HCT116 (cell line): ENCODE data around the gene PRICKLE3. TPM values are rescaled to one million over a fixed set of nuclear protein-coding genes. Genes with fewer than 3 reads are reported as not detected.

Source experiments
- ATAC-seq: fragments of 200-7000 bp; cut with Tn5 transposase; 2 replicates; pipeline ENCODE4 v1.9.1; 2020; ENCODE audit warnings: mild to moderate bottlenecking, moderate library complexity
- BruUV-seq: library from RNA; stranded (reverse); fragments of 400-500 nt; replicated peaks from 2 replicates; lab custom pipeline; 2021; lab: Mats Ljungman, UMichigan
- CTCF ChIA-PET: fragments of 300-600 bp; sonication (Branson Sonifier 250); formaldehyde crosslinking; loops from one replicate; lab custom pipeline; 2021; ENCODE audit warnings: antibody characterized with exemption; lab: Charles Lee
- POLR2A ChIA-PET: fragments of 300-600, 350-600 bp; sonication (Branson Sonifier 250); formaldehyde crosslinking; loops from one replicate; lab custom pipeline; 2021; ENCODE audit warnings: antibody characterized with exemption; lab: Charles Lee
- RAD21 ChIA-PET, 2 experiments: fragments of 300-600 bp; sonication (Branson Sonifier 250); formaldehyde crosslinking; loops; one replicate each; lab custom pipeline; 2023; ENCODE audit warnings: low total read pairs in 2 of 2; ENCODE audit not compliant: uncharacterized antibody in 2 of 2, unreplicated experiment in 2 of 2, low non-redundant PET in 1 of 2; lab: Charles Lee
- DNase-seq: peaks from one replicate; pipeline ENCODE4 v3.0.0-alpha.2; 2010; ENCODE audit warnings: low read depth, low spot score
- H2AFZ ChIP-seq: fragments of 200-600 bp; shearing (Covaris generic), sonication (generic); 2 replicates; pipeline ENCODE4 v1.6.1; 2017; ENCODE audit warnings: low read depth, mixed run types, mixed read lengths, antibody characterized with exemption, low read length; ENCODE audit not compliant: poor library complexity, severe bottlenecking
- H3K27ac ChIP-seq: 2 replicates; pipeline ENCODE4 v1.5.1; 2012; ENCODE audit warnings: low read depth, low read length
- H3K27me3 ChIP-seq: fragments of 200-600 bp; sonication (generic); 2 replicates; pipeline ENCODE4 v1.6.1; 2016; ENCODE audit warnings: mixed run types, low read length, mixed read lengths; ENCODE audit not compliant: insufficient read depth
- H3K36me3 ChIP-seq, 2 experiments: fragments of 200-500 bp in 1 of 2; fragments of 200-600 bp in 1 of 2; sonication (Bioruptor generic) in 1 of 2; sonication (generic) in 1 of 2; 2 replicates each; pipeline versions ENCODE4 v1.5.1 to v1.6.1; 2014 to 2016; ENCODE audit warnings: low read length in 2 of 2, inconsistent platforms in 1 of 2, mixed read lengths in 1 of 2, mixed run types in 1 of 2; ENCODE audit not compliant: insufficient read depth in 2 of 2, control insufficient read depth in 1 of 2
- H3K4me1 ChIP-seq, 2 experiments: fragments of 200-600 bp in 1 of 2; sonication (generic) in 1 of 2; 2 replicates each; pipeline versions ENCODE4 v1.5.1 to v1.6.1; 2012 to 2017; ENCODE audit warnings: low read length in 2 of 2, inconsistent platforms in 1 of 2, mild to moderate bottlenecking in 1 of 2, mixed read lengths in 1 of 2, mixed run types in 1 of 2, moderate library complexity in 1 of 2; ENCODE audit not compliant: insufficient read depth in 2 of 2, control insufficient read depth in 1 of 2
- H3K4me2 ChIP-seq: fragments of 200-600 bp; sonication (generic); 2 replicates; pipeline ENCODE4 v1.6.1; 2017; ENCODE audit warnings: mixed run types, low read length, mixed read lengths
- H3K4me3 ChIP-seq, 2 experiments: fragments of 200-600 bp in 1 of 2; sonication (generic) in 1 of 2; replicated peaks in 1 of 2; 2 replicates each; pipeline ENCODE4 v1.5.1; 2011 to 2016; ENCODE audit warnings: low read length in 2 of 2, control low read depth in 1 of 2, low read depth in 1 of 2, mild to moderate bottlenecking in 1 of 2, mixed read lengths in 1 of 2, mixed run types in 1 of 2
- H3K79me2 ChIP-seq: fragments of 200-600 bp; sonication (generic); 2 replicates; pipeline ENCODE4 v1.6.1; 2017; ENCODE audit warnings: mild to moderate bottlenecking, mixed run types, low read length, moderate library complexity, mixed read lengths; ENCODE audit not compliant: insufficient read depth
- H3K9ac ChIP-seq: fragments of 200-600 bp; sonication (generic); 2 replicates; pipeline ENCODE4 v1.6.1; 2016; ENCODE audit warnings: low read length, mixed read lengths
- H3K9me2 ChIP-seq: fragments of 200-600 bp; sonication (generic), shearing (Covaris generic); 2 replicates; pipeline ENCODE4 v1.6.1; 2017; ENCODE audit warnings: mixed run types, mild to moderate bottlenecking, moderate library complexity; ENCODE audit not compliant: insufficient read depth
- H3K9me3 ChIP-seq, 2 experiments: fragments of 200-500 bp in 1 of 2; fragments of 200-600 bp in 1 of 2; sonication (Bioruptor generic) in 1 of 2; sonication (generic) in 1 of 2; 2 replicates each; pipeline ENCODE4 v1.6.1; 2014 to 2017; ENCODE audit warnings: low read length in 2 of 2, mixed read lengths in 2 of 2, inconsistent platforms in 1 of 2, low read depth in 1 of 2, mild to moderate bottlenecking in 1 of 2, mixed run types in 1 of 2, moderate library complexity in 1 of 2; ENCODE audit not compliant: control insufficient read depth in 1 of 2, insufficient read depth in 1 of 2
- H4K20me1 ChIP-seq: fragments of 200-600 bp; sonication (generic), shearing (Covaris generic); 2 replicates; pipeline ENCODE4 v1.6.1; 2017; ENCODE audit warnings: mixed run types, mild to moderate bottlenecking, moderate library complexity; ENCODE audit not compliant: insufficient read depth
- ELF1 ChIP-seq: IDR thresholded peaks from 2 replicates; pipeline ENCODE4 v1.6.1; 2012; ENCODE audit warnings: low read depth, borderline replicate concordance
- EZH2 ChIP-seq: fragments of 200-600 bp; sonication (generic); IDR thresholded peaks from 2 replicates; pipeline ENCODE4 v1.6.1; 2017; ENCODE audit warnings: antibody characterized with exemption, mixed run types
- JUND ChIP-seq: IDR thresholded peaks from 2 replicates; pipeline ENCODE4 v1.6.1; 2012
- SRF ChIP-seq: IDR thresholded peaks from 2 replicates; pipeline ENCODE4 v1.6.1; 2012; ENCODE audit warnings: low read depth
- ZFX ChIP-seq: fragments of 450-650 bp; IDR thresholded peaks from 2 replicates; pipeline ENCODE4 v1.6.1; 2017
- intact Hi-C: fragments of 100-400 bp; cut with micrococcal nuclease; formaldehyde crosslinking; loops from 2 replicates; pipeline ENCODE4 v1.10.0; 2022
- total RNA-seq: library from RNA; stranded (reverse); gene quantifications from one replicate; pipeline ENCODE4 v1.2.1, GENCODE V29; 2021; ENCODE audit not compliant: unreplicated experiment
- TF ChIP-seq, protein P1 (sequence below): IDR thresholded peaks from 2 replicates; pipeline ENCODE4 v1.6.1; 2012; ENCODE audit warnings: low read depth

PRICKLE3 gene
- total RNA-seq, 1 experiment from 2014 or later, result 27.8 TPM

DNA sequence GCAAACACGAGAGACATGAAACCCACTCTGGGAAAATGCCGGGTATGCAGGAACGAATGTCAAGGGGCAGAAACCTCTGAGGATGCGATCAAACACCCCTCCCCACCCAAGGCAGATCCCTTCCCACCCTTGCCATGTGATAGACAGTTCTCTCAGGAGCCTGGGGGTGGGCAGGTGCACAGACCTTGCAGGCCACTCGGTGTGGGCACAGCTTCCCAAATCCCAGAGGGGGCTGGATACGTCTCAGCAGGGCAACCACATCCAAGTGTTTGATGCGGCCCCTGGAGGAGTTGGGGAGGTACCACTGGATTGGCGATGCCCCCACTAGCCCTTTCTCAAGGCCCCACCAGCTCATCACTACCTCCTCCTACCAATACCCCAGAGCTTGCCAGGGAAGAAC, 24.2 kb upstream of the PRICKLE3 start:
- H4K20me1 ChIP-seq, result no peaks in the 10 kb centered on the region
- ChIA-PET RAD21 (no interaction called here), POLR2A (no interaction called here), CTCF (no interaction called here)
- intact Hi-C loops, result no loop called here
- no peaks in the 10 kb centered on the region for H3K27me3 ChIP-seq
- DNase-seq (no peak), ATAC-seq (no peak)
- no peaks in the 10 kb centered on the region for H3K4me1 ChIP-seq
- H2AFZ ChIP-seq, result no peak overlapping the region
- no TSS peak for BruUV-seq
- no peaks in the 10 kb centered on the region for H3K9me2 ChIP-seq
- H3K9ac ChIP-seq, result no peak overlapping the region
- H3K9me3 ChIP-seq, result no peaks in the 10 kb centered on the region
- H3K27ac ChIP-seq, result no peak overlapping the region
- TF ChIP-seq ZFX (no peak), ELF1 (no peak), EZH2 (no peak), SRF (no peak), JUND (no peak)
- TF ChIP-seq, protein P1, sequence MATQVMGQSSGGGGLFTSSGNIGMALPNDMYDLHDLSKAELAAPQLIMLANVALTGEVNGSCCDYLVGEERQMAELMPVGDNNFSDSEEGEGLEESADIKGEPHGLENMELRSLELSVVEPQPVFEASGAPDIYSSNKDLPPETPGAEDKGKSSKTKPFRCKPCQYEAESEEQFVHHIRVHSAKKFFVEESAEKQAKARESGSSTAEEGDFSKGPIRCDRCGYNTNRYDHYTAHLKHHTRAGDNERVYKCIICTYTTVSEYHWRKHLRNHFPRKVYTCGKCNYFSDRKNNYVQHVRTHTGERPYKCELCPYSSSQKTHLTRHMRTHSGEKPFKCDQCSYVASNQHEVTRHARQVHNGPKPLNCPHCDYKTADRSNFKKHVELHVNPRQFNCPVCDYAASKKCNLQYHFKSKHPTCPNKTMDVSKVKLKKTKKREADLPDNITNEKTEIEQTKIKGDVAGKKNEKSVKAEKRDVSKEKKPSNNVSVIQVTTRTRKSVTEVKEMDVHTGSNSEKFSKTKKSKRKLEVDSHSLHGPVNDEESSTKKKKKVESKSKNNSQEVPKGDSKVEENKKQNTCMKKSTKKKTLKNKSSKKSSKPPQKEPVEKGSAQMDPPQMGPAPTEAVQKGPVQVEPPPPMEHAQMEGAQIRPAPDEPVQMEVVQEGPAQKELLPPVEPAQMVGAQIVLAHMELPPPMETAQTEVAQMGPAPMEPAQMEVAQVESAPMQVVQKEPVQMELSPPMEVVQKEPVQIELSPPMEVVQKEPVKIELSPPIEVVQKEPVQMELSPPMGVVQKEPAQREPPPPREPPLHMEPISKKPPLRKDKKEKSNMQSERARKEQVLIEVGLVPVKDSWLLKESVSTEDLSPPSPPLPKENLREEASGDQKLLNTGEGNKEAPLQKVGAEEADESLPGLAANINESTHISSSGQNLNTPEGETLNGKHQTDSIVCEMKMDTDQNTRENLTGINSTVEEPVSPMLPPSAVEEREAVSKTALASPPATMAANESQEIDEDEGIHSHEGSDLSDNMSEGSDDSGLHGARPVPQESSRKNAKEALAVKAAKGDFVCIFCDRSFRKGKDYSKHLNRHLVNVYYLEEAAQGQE, result no peak
- H3K79me2 ChIP-seq, result no peaks in the 10 kb centered on the region
- H3K4me2 ChIP-seq, result no peak overlapping the region
- H3K4me3 ChIP-seq, result no peak overlapping the region
- no peaks in the 10 kb centered on the region for H3K36me3 ChIP-seq
